Stimulated activated CD4-positive, alpha-beta T cell treated with anti-CD3 and anti-CD28 coated beads, Interleukin-4, amount 100 ng/mL, for 24 hours (primary cell): ENCODE results near the gene P2RX1.

ENCODE experiments used
- DNase-seq: peaks from one replicate; pipeline ENCODE4 v3.0.0-alpha.2; 2020

Gene P2RX1

GRCh38 chr17:3923466-3924190 lies 7.4 kb upstream of the P2RX1 start:
- DNase-seq = no peak

DNA sequence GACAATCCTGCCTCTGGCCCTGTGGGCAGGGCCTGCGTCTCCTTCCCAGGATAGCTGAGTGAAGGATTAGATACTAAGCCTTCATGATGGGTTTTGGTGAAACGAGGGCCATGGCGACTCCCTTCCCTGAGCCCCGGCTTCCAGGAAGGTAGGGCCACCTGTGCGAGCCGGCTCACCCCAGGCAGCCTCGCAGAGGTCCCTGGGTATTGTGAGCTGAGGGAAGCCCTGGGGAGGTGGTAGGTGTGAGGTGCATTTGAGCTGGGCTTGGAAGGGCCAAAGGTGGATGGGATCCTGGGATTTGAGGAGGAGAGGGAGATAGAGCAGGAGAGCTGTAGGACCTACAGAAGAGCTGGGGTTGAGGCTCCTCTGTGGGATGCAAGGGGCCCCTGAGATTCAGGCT lies 6.5 kb upstream of the P2RX1 start:
- DNase-seq = no peak

- DNase-seq = no peak
Measured at GRCh38 chr17:3921502-3922319, 5.4 kb upstream of the P2RX1 start.

GRCh38 chr17:3921006-3921405 lies 4.7 kb upstream of the P2RX1 start:
- no peak for DNase-seq

GRCh38 chr17:3919123-3919624 lies 2.9 kb upstream of the P2RX1 start:
- DNase-seq = no peak

DNA sequence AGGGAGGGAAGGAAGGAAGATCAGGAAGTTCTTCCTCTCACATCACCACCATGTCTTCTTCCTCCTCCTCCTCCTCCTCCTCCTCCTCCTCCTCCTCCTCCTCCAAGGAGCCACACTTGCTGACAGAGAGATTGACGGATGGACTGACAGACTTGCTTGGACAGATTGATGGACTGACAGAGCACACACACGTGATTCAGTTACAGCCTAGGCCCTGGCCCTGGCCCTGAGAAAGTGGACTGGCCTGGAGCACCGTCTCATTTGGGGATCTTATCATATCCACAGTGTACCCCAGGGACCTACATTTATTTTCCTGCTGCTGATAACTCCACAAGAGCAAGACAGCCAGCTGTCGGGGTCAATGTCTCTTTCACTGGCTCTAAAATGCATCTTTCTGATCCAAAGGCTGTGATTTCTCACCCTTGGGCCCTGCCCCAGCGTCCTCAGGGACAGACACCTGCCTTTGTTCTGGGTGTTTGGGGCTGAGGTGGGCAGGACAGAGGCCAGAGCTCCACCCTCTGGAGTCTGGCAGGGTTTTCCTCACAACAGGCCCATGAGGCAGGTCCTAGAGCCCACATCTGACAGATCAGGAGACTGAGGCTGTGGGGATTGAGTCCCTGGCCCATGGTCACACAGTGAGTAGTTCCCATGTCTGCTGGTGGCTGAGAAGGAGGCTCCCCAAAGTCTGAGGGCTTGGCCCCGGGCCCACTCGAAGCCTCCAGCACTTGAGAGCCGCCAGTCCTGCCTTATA lies 2.3 kb upstream of the P2RX1 start:
- DNase-seq = no peak

- DNase-seq = no peak
Measured at GRCh38 chr17:3917391-3917931, 1.2 kb upstream of the P2RX1 start.

DNA sequence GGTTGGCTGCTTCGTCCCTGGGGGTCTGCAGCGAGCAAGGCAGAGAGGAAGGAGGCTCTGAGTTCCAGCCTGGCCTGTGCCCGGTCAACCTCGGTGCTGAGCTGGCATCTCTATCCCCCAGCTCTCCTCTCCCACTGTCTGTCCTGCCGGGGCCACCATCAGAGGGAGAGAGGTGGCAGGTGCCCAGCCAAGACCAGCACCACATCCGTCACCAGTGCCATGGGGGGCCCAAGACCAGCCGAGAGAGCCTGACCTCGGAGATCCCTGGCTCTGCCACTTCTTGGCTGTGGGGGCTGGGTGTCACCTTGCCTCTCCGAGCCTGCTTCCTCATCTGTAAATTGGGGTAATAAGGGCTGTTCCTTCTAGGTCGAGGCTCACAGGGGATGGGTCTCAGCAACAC lies 560 bp upstream of the P2RX1 start:
- no peak for DNase-seq

GRCh38 chr17:3915581-3915994 lies 677 bp downstream of the P2RX1 start:
- DNase-seq = no peak

- no peak for DNase-seq
Measured at GRCh38 chr17:3914312-3914670, 2.0 kb downstream of the P2RX1 start.

DNA sequence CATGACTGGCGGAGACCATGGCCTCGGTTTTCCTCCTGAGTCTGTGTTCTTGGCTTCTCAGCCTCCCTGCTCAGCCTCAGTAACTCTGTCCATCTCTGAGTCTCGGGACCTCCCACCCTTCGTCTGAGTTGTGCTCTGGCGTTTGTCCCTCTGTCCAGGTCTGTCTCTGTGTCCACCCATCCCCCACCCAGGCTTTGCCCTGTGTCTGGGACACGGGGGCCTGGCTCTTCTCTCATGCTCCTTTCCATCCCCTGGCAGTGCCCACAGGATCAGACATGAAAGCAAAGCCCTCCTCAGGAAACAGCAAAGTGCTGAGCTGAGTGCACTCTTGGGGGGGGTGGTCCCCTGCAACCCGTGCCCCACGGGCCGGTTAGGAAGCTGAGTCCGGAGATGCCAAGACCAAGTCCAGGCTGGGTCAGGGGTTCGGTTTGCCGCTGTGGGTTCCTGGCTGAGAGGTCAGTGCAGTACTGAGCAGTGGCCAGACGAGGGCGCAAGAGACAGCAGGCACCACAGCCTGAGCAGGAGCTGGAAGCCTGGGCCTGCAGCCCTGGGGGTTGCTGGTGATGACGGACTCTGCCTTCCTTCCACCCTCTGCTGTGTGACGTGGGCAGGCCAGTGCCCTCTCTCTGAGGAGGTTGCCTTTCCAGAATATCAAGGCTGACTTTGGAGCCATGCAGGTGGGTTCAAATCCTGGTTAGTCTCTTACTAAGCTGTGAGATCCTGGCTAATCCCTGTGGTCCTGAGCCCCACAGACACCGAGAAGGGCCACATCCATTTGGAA lies 2.5 kb downstream of the P2RX1 start:
- DNase-seq = peak; percentile 82

DNA sequence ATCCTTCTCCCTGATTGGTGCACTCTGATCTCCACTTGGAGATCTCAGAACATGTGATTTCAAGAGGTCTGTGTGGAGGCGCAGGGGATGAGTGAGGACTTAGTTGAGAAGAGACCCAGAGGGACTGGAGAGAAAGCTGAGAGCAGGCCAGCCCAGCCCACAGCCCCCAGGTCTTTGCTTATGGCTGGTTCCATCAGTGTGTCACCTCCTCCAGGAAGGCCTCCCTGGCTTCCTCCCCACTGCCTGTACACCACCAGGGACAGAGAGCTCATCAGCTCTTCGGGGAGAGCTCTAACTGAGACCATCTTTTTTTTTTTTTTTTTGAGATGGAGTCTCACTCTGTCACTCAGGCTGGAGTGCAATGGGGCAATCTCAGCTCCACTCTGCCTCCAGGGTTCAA lies 3.4 kb downstream of the P2RX1 start:
- no peak for DNase-seq

DNA sequence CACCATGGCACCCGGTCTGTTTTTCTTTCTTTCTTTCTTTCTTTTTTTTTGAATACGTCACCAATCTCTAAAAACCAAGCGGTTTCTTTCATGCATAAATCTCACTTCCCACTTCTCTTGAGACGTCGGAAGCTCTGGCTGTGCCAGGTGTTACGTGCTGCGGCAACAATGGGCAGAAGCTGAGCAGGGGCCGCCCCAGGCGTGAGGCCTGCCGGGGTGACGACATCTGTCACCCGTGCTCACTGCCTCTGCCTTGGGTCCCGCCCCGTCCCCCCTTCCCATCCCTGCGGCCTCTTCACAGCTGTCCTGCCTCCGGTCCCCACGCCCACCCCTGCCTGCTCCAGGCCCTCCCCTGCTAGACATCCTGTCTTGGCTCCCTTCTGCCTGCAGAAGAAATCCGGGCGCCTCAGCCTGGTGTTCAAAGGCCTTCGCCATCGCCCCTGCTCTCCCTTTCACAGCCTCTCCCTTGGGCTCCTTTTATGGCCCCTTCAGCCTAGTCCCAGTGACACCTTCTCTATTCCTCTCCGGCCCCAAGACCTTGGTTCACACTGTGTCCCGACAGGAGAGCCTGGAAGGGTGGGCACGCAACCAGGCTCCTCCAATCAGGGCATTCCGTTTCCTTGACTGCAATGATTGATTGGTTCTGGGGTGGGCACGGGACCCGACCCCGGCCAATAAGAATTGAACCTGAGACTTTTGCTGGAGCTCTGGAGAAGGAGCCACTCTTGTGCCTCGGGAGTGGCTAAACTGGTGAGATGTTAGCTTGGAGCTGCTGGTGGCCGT lies 4.8 kb downstream of the P2RX1 start:
- DNase-seq = peak; percentile 69

GRCh38 chr17:3910420-3911270 lies 5.6 kb downstream of the P2RX1 start:
- DNase-seq = no peak

DNA sequence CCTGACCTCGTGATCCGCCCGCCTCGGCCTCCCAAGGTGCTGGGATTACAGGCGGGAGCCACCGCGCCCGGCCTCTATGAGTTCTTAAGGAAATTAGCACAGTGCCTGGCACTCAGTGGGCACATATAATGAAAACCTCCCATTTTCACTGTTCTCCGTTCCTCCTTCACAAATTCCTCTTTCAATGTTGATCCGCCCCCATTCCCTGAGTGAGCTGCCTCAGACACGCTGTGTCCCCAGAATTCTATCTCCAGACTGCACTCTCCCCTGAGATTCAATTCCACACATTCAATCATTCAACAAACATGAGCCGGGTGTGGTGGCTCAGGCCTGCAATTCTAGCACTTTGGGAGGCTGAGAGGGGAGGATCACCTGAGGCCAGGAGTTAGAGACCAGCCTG lies 7.0 kb downstream of the P2RX1 start:
- DNase-seq = no peak

- no peak for DNase-seq
Measured at GRCh38 chr17:3907483-3908216, 8.6 kb downstream of the P2RX1 start.

GRCh38 chr17:3906881-3907280 lies 9.4 kb downstream of the P2RX1 start:
- DNase-seq = no peak

- DNase-seq = no peak
Measured at GRCh38 chr17:3905017-3905520, 11.2 kb downstream of the P2RX1 start.

- DNase-seq = no peak
Measured at GRCh38 chr17:3904501-3904900, 11.8 kb downstream of the P2RX1 start.

DNA sequence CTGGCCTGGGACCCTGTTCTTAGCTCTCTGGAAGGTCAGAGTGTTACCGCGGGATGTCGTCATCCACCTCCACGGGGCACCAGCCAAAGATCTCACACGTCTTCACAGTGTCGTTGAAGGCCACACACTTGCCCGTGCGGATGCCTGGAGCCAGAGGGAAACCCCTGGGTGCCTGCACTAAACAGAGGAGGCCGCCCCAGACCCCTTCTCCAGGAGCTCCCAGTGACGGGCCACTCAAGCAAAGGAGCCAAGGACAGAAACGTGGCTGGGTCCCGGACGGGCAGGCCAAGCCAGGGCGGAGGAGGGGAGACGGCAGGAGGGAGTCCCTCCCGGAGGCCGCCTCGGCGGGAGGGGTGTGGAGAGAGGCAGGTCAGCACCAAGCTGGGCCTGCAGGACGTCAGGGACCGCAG lies 12.4 kb downstream of the P2RX1 start:
- DNase-seq = no peak
